ENCODE data around the gene SLC23A3.

SLC23A3 gene

GRCh38 chr2:219125225-219125885 is 44.5 kb downstream of the SLC23A3 start:
- H3K9ac ChIP-seq (ENCODE audit: low read length), result no peak overlapping the region
- no peak overlapping the region for H3K4me3 ChIP-seq (ENCODE audit: low read depth, low read length, poor library complexity, severe bottlenecking)
- no peak overlapping the region for H2AFZ ChIP-seq (ENCODE audit: low read length)
- TF ChIP-seq CTCF (IDR thresholded peaks at IDR 0.05; ENCODE audit: low read length) (no peak), EZH2 (IDR thresholded peaks at IDR 0.05; ENCODE audit: borderline replicate concordance, low read length) (no peak)
- no peaks in the 10 kb centered on the region for H3K79me2 ChIP-seq (ENCODE audit: insufficient read depth, low read length)
- H3K27ac ChIP-seq (ENCODE audit: low read depth, low read length, poor library complexity, severe bottlenecking), result no peak overlapping the region
- H4K20me1 ChIP-seq (ENCODE audit: insufficient read depth, low read length), result no peaks in the 10 kb centered on the region
- no peaks in the 10 kb centered on the region for H3K27me3 ChIP-seq (ENCODE audit: insufficient read depth, low read length)
- H3K4me2 ChIP-seq (ENCODE audit: low read length), result no peak overlapping the region
- H3K9me3 ChIP-seq (ENCODE audit: low read length), result no peaks in the 10 kb centered on the region
- no peaks in the 10 kb centered on the region for H3K9me2 ChIP-seq (ENCODE audit: low read depth, low read length)
- no peaks in the 10 kb centered on the region for H3F3A ChIP-seq (ENCODE audit: insufficient read depth, low read length)
- no peaks in the 10 kb centered on the region for H3K4me1 ChIP-seq (ENCODE audit: insufficient read depth, low read length, severe bottlenecking)
- no peaks in the 10 kb centered on the region for H3K36me3 ChIP-seq (ENCODE audit: insufficient read depth, low read length)

GRCh38 chr2:219124381-219125110 is 45.3 kb downstream of the SLC23A3 start:
- H4K20me1 ChIP-seq (ENCODE audit: insufficient read depth, low read length), result no peaks in the 10 kb centered on the region
- no peaks in the 10 kb centered on the region for H3K27me3 ChIP-seq (ENCODE audit: insufficient read depth, low read length)
- H3K4me3 ChIP-seq (ENCODE audit: low read depth, low read length, poor library complexity, severe bottlenecking), result no peak overlapping the region
- H3K4me2 ChIP-seq (ENCODE audit: low read length), result no peak overlapping the region
- H3F3A ChIP-seq (ENCODE audit: insufficient read depth, low read length), result no peaks in the 10 kb centered on the region
- no peak overlapping the region for H3K9ac ChIP-seq (ENCODE audit: low read length)
- no peaks in the 10 kb centered on the region for H3K79me2 ChIP-seq (ENCODE audit: insufficient read depth, low read length)
- no peaks in the 10 kb centered on the region for H3K9me3 ChIP-seq (ENCODE audit: low read length)
- no peaks in the 10 kb centered on the region for H3K36me3 ChIP-seq (ENCODE audit: insufficient read depth, low read length)
- H2AFZ ChIP-seq (ENCODE audit: low read length), result no peak overlapping the region
- H3K4me1 ChIP-seq (ENCODE audit: insufficient read depth, low read length, severe bottlenecking), result no peaks in the 10 kb centered on the region
- H3K9me2 ChIP-seq (ENCODE audit: low read depth, low read length), result no peaks in the 10 kb centered on the region
- no peak overlapping the region for H3K27ac ChIP-seq (ENCODE audit: low read depth, low read length, poor library complexity, severe bottlenecking)
- TF ChIP-seq EZH2 (IDR thresholded peaks at IDR 0.05; ENCODE audit: borderline replicate concordance, low read length), result no peak
- no peak for TF ChIP-seq CTCF (IDR thresholded peaks at IDR 0.05; ENCODE audit: low read length)

- H4K20me1 ChIP-seq (ENCODE audit: insufficient read depth, low read length), result no peaks in the 10 kb centered on the region
- no peaks in the 10 kb centered on the region for H3K27me3 ChIP-seq (ENCODE audit: insufficient read depth, low read length)
- H3K9me3 ChIP-seq (ENCODE audit: low read length), result no peaks in the 10 kb centered on the region
- no peaks in the 10 kb centered on the region for H3K79me2 ChIP-seq (ENCODE audit: insufficient read depth, low read length)
- H3K9ac ChIP-seq (ENCODE audit: low read length), result no peak overlapping the region
- no peak overlapping the region for H3K4me3 ChIP-seq (ENCODE audit: low read depth, low read length, poor library complexity, severe bottlenecking)
- no peak overlapping the region for H3K4me2 ChIP-seq (ENCODE audit: low read length)
- H3K4me1 ChIP-seq (ENCODE audit: insufficient read depth, low read length, severe bottlenecking), result no peaks in the 10 kb centered on the region
- H3K27ac ChIP-seq (ENCODE audit: low read depth, low read length, poor library complexity, severe bottlenecking), result no peak overlapping the region
- H3K9me2 ChIP-seq (ENCODE audit: low read depth, low read length), result no peaks in the 10 kb centered on the region
- H2AFZ ChIP-seq (ENCODE audit: low read length), result no peak overlapping the region
- TF ChIP-seq EZH2 (IDR thresholded peaks at IDR 0.05; ENCODE audit: borderline replicate concordance, low read length), result no peak
- no peak for TF ChIP-seq CTCF (IDR thresholded peaks at IDR 0.05; ENCODE audit: low read length)
- no peaks in the 10 kb centered on the region for H3K36me3 ChIP-seq (ENCODE audit: insufficient read depth, low read length)
- H3F3A ChIP-seq (ENCODE audit: insufficient read depth, low read length), result no peaks in the 10 kb centered on the region
These were observed 46.3 kb downstream of the SLC23A3 start for GRCh38 chr2:219123356-219124135.
